Mononuclear cell (primary cell): ENCODE measurements around the gene PANK1. TPM values are rescaled to one million over a fixed set of nuclear protein-coding genes. Genes with fewer than 3 reads are reported as not detected.
A peak's percentile ranks its signal among the peaks of the same experiment; 100 is the strongest.
"Not testable (repeated sequence)": the region's sequence is repeated elsewhere in the genome, so short reads cannot be mapped to it uniquely, and the experiment has no call there.

Experiments
- H3K27me3 ChIP-seq: 2 replicates; pipeline ENCODE4 v1.6.0; 2011; ENCODE audit warnings: low read length, control low read depth; ENCODE audit not compliant: insufficient read depth
- H3K4me1 ChIP-seq: 2 replicates; pipeline ENCODE4 v1.5.1; 2011; ENCODE audit warnings: mild to moderate bottlenecking, low read length, control low read depth; ENCODE audit not compliant: insufficient read depth
- H3K4me3 ChIP-seq: 2 replicates; pipeline ENCODE4 v1.5.1; 2011; ENCODE audit warnings: mild to moderate bottlenecking, low read length, moderate library complexity
- H3K9me3 ChIP-seq: 2 replicates; pipeline ENCODE4 v1.5.1; 2011; ENCODE audit warnings: low read depth, mild to moderate bottlenecking, control low read depth, low read length
- total RNA-seq: library from RNA; depleted of rRNA; stranded (reverse); fragments of >200 nt; gene quantifications from one replicate; pipeline ENCODE4 v1.2.3, GENCODE V29; 2012

The PANK1 gene
- total RNA-seq, 1 donor, result 0.52 TPM

DNA sequence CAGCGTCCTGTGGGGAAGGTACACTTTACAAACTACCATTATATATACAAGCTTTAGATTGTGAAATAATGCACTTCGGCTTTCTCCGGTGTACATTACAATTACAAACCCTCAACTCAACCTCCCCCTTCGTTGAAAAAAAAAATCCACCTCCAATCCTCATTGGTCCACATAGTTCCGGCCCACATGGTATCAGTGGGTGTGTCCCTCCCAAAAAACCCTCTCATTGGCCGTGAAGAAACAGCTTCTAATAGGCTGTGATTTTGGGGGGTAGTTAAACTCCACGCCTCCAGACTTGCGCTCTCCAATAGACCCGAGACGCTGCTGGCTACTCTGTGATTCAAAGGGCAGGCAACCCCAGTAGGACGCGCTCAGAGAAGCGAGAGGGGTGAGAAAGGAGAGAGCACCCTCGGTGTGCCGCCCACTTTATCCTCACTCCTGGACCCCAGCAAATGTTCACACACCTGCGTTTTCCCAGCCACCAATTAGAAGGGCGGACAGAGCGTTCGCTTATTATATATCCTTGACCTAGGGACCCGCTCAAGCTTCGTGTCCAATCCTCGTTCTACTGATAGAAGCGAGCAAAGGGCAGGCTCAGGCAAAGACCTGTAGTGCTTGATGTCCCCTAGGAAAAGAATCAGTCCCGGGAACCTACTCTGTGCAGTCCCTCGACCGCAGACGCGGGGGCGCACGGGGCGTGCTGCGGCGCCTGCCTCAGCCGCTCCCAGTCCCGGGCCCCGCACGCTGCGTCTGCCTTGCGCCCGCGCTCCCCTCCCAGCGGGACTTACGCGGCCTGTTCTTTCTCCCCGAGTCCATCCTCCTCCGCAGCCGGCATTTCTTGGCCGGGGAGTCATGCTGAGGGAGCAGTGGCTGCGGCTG, 991 bp downstream of the PANK1 start:
- peak overlapping the region; percentile 62 for H3K4me3 ChIP-seq
- no peaks in the 10 kb centered on the region for H3K27me3 ChIP-seq
- no peaks in the 10 kb centered on the region for H3K9me3 ChIP-seq
- H3K4me1 ChIP-seq, result peaks cover 19% of the 10 kb centered on the region

DNA sequence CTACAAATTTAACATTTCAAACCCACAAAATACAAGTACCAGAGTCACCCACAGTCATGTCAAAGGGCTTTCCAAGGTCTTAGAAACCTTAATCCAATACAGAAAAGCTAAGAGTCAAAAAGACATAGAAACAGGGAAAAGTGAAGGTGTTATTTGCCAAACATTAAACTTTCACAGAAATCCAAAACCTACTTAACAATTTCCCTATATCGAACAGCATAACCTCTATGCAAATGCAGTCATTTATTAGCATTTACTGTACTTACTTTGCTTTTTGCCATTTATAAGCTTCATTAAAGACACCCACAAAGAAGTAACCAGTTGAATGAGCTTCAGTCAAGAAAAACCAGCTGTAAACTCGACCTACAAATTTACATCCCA, 1.6 kb downstream of the PANK1 start:
- no peaks in the 10 kb centered on the region for H3K9me3 ChIP-seq
- H3K4me1 ChIP-seq, result peaks cover 19% of the 10 kb centered on the region
- H3K4me3 ChIP-seq, result peak overlapping the region; percentile 62
- H3K27me3 ChIP-seq, result no peaks in the 10 kb centered on the region

DNA sequence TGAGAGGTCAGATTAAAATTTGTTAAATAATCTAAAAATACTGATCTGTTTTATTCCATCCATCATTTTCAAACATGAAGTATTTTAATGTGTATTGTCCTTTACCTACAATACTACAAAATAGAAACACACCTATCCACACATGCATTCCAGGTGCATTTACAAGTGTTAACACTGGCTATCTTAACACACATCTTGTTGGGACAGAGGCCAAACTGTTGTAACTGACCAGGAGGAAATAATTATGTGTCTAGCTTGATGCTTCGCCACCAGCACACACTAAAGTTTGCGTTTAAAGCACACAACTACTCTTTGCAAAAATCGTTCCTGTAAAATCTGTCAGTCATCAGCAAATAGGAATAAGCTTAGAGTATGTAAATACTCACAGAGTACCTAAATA, 2.8 kb downstream of the PANK1 start:
- peaks cover 19% of the 10 kb centered on the region for H3K4me1 ChIP-seq
- H3K9me3 ChIP-seq, result no peaks in the 10 kb centered on the region
- no peak overlapping the region for H3K4me3 ChIP-seq
- H3K27me3 ChIP-seq, result no peaks in the 10 kb centered on the region

DNA sequence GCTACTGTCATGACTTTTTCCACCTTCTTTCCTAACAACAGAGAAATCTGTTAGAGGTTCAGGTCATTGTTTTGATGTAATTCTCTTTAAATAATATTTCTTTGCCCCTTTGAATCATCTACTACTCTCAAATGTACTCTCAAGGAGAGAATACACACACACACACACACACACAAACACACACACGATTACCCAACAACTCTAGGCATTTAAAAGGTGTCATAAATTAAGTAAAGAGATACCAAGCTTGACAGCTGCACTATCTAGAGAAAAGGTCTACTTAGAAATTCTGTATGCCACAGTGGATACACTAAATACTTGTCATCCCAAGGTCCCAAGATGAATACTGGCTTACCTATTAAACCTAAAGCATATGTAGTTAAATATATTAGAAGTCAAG, 4.8 kb downstream of the PANK1 start:
- H3K4me3 ChIP-seq, result no peak overlapping the region
- H3K9me3 ChIP-seq, result no peaks in the 10 kb centered on the region
- no peaks in the 10 kb centered on the region for H3K27me3 ChIP-seq
- H3K4me1 ChIP-seq, result peaks cover 8% of the 10 kb centered on the region

DNA sequence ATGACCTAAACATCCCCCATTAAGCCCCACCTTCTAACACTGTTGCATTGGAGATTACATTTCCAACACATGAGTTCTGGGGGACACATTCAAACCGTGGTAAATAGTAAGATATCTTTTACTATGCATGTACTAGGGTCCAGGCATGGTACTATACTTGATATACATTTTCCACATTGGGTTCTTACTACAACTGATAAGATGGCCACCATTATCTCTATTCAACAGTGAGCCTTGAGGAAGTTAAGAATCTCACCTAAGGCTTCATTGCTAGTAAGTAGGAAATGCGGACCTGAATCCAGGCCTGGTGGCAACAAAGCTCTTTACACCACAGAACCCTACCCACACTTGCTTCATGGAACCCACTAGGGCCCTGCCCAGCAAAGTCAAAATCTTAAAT, 5.7 kb downstream of the PANK1 start:
- H3K27me3 ChIP-seq, result no peaks in the 10 kb centered on the region
- H3K4me1 ChIP-seq, result peaks cover 7% of the 10 kb centered on the region
- no peaks in the 10 kb centered on the region for H3K9me3 ChIP-seq
- H3K4me3 ChIP-seq, result no peak overlapping the region

DNA sequence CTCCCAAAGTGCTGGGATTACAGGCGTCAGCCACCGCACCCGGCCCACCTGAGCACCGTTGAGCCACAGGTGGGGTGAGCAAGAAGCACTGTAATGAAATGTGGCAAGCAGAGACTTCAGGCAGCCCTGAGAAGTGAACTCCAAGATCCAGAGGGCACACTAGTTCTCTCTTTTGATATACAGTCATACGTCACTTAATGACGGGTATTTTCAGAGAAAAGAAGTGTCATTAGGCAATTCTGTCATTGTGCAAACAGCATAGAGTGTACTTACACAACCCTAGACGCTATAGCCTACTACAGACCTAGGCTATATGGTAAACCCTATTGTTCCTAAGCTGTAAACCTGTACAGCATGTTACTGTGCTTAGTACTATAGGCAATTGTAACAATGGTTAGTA, 7.9 kb downstream of the PANK1 start:
- no peaks in the 10 kb centered on the region for H3K9me3 ChIP-seq
- no peaks in the 10 kb centered on the region for H3K4me1 ChIP-seq
- no peak overlapping the region for H3K4me3 ChIP-seq
- no peaks in the 10 kb centered on the region for H3K27me3 ChIP-seq

DNA sequence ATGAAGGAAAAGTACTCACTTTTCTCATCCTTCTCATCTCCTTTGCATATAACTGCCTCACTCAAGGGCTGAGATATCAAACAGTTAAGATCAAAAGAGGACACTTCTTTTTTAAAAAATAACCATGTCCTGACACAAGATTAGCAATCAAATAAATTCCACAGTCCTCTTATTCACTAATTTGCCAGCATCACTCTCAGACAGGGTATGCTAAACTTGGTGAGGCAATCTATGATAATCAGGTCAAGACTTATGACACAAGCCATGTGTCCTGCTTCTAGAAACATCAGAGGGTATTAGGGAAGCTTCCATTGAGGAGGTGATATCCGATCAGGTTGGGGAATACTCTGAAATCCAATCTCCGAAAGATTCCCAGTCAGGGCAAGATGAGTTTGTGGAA, 10.4 kb downstream of the PANK1 start:
- Histone ChIP-seq H3K4me3 (no peak overlapping the region), H3K4me1 (no peaks in the 10 kb centered on the region)

DNA sequence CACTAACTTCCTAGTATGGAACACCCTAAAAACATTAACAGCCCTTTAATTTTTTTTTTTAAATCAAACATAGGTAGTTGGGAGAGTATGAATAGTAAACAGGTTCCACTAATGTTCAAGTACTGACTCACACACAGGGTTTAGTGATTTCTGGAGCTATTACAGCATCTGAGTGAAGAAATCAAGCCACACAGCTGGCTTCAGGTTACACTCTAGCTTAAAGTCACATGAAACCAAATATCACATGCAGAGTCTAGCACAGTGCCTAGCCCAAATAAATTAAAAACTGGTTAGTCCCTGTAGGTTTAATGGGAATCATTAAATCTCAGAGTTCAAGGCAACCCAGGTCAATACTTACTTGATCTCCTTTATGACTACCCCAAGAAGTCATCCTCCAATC, 11.6 kb downstream of the PANK1 start:
- Histone ChIP-seq H3K27me3 (no peaks in the 10 kb centered on the region), H3K9me3 (no peaks in the 10 kb centered on the region), H3K4me3 (no peak overlapping the region), H3K4me1 (no peaks in the 10 kb centered on the region)

More for the DNA sequence above, 10.4 kb downstream of the PANK1 start:
- no peaks in the 10 kb centered on the region for H3K27me3 ChIP-seq
- H3K9me3 ChIP-seq, result no peaks in the 10 kb centered on the region

DNA sequence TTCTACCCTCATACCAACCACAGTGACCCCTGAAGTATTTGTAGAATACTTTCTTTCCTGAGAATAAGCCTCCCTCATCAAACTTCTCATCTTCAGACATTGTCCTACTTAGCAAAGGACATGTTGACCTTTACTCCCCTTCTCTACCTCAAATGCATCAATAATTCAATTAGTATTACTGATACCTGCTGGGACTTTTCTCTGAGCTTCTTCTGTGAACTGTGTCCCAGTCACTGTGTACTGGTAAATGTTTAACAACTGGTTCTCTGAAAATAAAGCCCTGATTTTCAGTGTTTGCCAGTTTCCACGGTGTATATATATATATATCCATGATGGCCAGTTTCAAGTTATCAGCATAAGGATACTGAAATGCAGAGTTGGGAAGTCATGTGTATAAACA, 12.2 kb downstream of the PANK1 start:
- no peaks in the 10 kb centered on the region for H3K4me1 ChIP-seq
- no peak overlapping the region for H3K4me3 ChIP-seq
- H3K27me3 ChIP-seq, result no peaks in the 10 kb centered on the region
- no peaks in the 10 kb centered on the region for H3K9me3 ChIP-seq

DNA sequence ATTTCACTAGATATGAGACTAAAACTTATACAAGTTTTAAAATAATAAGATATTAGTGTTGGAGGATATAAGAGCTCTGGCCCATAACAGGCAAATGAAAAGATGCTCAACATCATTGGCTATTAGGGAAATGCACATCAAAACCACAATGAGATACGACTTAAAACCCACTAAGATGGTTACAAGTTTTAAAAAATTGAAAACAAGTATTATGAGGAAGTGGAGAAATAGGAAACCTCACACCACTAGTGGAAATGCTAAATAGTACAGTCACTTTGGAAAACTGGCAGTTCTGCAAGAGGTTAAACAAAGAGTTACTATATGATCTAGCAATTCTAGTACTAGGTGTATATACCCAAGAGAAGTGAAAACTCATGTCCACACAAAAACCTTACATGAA, 17.2 kb downstream of the PANK1 start:
- Histone ChIP-seq H3K27me3 (no peaks in the 10 kb centered on the region), H3K4me3 (no peak overlapping the region), H3K4me1 (no peaks in the 10 kb centered on the region), H3K9me3 (no peaks in the 10 kb centered on the region)

DNA sequence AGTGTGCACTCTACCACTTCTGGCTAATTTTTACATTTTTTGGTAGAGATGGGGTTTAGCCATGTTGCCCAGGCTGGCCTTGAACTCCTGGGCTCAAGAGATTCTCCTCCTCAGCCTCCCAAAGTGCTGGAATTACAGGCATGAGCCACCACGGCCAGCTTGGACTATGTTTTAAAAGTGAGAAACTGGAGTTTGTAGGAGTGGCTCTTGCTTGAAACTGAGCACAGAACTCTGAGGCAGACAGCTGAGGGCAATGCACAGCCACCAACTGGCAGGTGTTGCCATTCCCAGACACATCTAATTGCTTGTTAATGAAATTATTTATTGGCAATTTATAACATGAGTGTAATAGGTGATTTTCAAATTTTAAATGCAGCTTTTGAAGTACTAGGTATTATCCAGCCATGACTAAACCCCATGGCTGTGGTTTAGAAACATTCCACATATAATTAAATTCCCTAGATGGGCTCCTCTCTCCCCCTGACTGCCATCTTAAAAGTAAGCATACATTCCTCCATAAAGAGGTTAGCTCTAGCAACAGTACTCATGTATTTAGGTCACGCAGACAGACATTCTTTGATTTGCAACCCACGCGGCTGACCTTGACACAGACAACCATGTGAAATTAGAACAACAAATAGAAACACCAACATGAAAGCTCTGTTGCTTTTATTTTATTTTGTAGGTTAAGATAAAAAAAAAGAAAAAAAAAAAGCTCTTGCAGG, 19.8 kb downstream of the PANK1 start:
- no peaks in the 10 kb centered on the region for H3K4me1 ChIP-seq
- H3K4me3 ChIP-seq, result no peak overlapping the region
- H3K9me3 ChIP-seq, result peaks cover 11% of the 10 kb centered on the region
- H3K27me3 ChIP-seq, result no peaks in the 10 kb centered on the region

DNA sequence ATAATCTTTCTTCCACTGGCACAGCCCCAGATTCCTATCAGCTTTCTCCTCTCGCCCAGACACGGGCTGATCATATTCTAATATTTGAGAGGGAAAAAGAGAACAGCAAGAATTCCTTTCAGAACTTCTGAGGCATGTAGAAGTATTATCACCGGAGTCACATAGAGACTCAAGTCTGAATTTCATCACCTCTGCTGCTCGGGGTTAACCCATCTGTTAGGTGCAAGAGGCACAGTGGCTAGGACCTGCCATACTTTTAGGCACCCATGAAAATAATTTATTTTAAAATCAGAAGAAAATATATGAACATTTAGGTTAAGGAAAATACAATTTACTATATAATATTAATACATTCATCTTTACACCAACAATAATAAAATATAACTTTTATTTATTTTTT, 21.0 kb downstream of the PANK1 start:
- Histone ChIP-seq H3K4me3 (no peak overlapping the region), H3K27me3 (no peaks in the 10 kb centered on the region), H3K9me3 (peaks cover 13% of the 10 kb centered on the region), H3K4me1 (no peaks in the 10 kb centered on the region)

DNA sequence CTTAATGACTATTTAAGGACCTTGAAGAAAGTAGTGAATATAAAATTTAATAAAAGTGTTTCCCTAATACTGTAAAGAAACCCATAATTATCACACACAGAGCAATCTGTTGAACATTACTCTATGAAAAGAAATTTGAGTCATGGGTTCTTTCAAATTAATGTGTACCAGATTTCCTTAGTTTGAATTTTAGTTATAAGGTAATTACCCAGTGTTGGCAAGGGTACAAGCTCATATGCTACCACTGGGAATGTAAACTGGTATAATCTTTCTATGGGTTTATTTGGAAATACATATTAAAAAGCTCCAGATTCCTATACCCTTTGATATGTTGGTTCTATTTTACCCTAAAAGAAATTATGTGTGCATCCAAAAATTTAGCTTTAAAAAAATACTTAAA, 22.9 kb downstream of the PANK1 start:
- Histone ChIP-seq H3K4me3 (no peak overlapping the region), H3K4me1 (no peaks in the 10 kb centered on the region), H3K27me3 (no peaks in the 10 kb centered on the region), H3K9me3 (peaks cover 13% of the 10 kb centered on the region)

DNA sequence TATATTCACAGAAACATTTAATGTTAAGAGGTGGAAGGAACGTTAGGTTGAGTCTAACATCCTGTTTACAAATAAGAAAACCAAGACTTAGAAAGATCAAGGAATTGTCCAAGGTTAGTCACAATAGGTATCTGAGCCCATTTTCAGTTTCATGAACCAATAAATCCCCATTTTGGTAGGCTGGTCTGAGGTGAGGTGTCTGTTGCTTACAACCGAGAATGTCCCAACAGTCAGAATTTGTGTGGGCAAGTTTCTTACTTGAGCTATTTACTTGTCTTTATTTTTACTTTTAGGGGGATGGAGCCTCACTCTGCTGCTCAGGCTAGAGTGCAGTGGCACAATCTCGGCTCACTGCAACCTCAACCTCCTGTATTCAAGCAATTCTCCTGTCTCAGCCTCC, 23.6 kb downstream of the PANK1 start:
- Histone ChIP-seq H3K27me3 (no peaks in the 10 kb centered on the region), H3K9me3 (peaks cover 13% of the 10 kb centered on the region), H3K4me3 (no peak overlapping the region)

DNA sequence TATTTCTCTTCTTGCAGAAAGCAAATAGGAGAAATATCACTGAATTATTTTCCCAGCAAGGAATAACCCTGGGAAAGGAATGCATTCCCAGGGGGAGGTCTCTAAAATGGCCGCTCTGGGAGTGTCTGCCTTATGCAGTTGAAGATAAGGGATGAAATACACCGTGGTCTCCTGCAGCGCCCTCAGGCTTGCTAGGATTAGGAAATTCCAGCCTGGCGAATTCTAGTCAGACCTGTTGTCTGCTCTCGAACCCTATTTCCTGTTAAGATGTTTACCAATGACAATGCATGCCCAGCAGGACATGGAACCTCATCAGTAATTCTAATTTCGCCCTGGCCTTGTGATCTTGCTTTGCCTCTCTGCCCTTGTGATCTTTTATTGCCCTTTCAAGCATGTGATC, 24.7 kb downstream of the PANK1 start:
- not testable (repeated sequence) for H3K27me3 ChIP-seq, H3K4me3 ChIP-seq

More for the DNA sequence above, 23.6 kb downstream of the PANK1 start:
- no peaks in the 10 kb centered on the region for H3K4me1 ChIP-seq

DNA sequence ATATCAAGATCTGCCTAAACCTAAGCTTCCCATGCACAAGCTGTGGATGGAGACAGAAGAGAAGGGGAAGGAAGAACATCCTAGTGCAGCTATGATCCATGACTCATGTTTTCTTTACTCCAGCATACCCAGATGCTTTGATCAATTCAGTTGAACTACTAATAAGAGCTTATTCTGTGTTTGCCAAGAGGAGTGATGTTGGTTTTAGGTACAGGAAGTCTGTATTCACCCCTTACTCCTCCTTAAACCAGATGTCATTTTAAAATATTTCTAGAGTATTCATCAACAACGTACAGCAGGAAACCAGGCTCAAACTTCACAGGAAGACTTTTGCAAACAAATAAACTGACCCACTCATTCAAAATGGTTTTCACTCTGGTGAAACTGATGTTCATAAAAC, 29.2 kb downstream of the PANK1 start:
- peaks cover 7% of the 10 kb centered on the region for H3K9me3 ChIP-seq
- no peaks in the 10 kb centered on the region for H3K27me3 ChIP-seq
- H3K4me1 ChIP-seq, result no peaks in the 10 kb centered on the region
- no peak overlapping the region for H3K4me3 ChIP-seq

More for the DNA sequence above, 24.7 kb downstream of the PANK1 start:
- peaks cover 13% of the 10 kb centered on the region for H3K9me3 ChIP-seq
- H3K4me1 ChIP-seq, result not testable (repeated sequence)
